ENCODE measurements around the gene CNN2. TPM values are rescaled to one million over a fixed set of nuclear protein-coding genes. Genes with fewer than 3 reads are reported as not detected.

The CNN2 gene
- total and polyA plus RNA-seq, 3 experiments from 2014 or later = 78.1 to 792 (median 78.9) TPM

DNA sequence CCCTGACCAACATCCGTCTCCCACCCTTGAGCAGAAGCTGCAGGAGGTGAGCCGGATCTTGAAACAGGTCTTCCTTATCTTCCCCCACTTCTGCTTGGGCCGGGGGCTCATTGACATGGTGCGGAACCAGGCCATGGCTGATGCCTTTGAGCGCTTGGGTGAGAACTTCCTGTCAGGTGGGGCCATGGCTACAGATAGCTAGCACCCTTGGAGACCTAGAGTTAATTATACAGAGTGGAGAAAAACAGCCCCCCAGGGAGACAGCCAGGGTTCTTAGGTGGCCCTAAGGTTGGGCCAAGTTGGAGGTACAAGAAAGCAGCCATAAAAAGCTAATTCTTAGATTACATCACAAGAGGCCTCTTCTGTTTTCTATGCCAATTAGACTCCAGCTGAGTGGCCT is 31.7 kb downstream of the CNN2 start:
- peaks cover 0 to 4% (median 0%) of the 10 kb centered on the region in 5 donors for H3K9me3 Mint-ChIP-seq

DNA sequence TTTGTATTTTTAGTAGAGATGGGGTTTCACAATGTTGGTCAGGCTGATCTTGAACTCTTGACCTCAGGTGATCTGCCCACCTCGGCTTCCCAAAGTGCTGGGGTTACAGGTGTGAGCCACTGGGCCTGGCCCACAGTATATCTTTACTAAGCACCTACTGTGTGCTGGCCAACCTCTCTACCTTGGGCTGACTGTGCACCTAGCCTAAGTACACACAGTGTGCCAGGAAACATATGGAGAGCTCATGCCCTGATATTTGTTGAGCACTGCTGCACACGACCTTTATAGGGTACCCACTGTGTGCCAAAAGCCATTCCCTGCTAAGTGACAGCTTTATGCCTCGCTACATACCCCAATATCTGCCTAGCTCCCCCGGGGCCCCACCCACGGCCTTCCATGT is 34.3 kb downstream of the CNN2 start:
- no peaks in the 10 kb centered on the region for H3K27me3 ChIP-seq (ENCODE audit: insufficient read depth, low read length, poor library complexity, severe bottlenecking)
- peaks cover 0 to 38% (median 4%) of the 10 kb centered on the region in 3 donors for H3K36me3 Mint-ChIP-seq
- peaks cover 28 to 49% (median 40%) of the 10 kb centered on the region in 3 donors for H3K4me1 Mint-ChIP-seq
- H3K36me3 ChIP-seq (ENCODE audit: insufficient read depth, low read length) = peaks cover 11% of the 10 kb centered on the region
- no peak overlapping the region for H3K4me3 Mint-ChIP-seq
- H3K9me3 ChIP-seq (ENCODE audit: low read length) = no peaks in the 10 kb centered on the region
- ChIA-PET CTCF (interaction anchor here (1.3 to 5.2 kb wide), 2 partner anchors 27 to 183 kb away, joined by 5 to 57 read pairs; no protein-coding TSS in a partner anchor), POLR2A (interaction anchor here (0.7 kb wide), 2 partner anchors 26 to 1191 kb away, joined by 3 to 9 read pairs; no protein-coding TSS in a partner anchor)
- H3K27me3 Mint-ChIP-seq = no peaks in the 10 kb centered on the region
- H3K4me1 ChIP-seq (ENCODE audit: insufficient read depth, low read length) = peaks cover 37% of the 10 kb centered on the region
- no peak overlapping the region for H3K4me3 ChIP-seq (ENCODE audit: low read length)
- H3K9me3 Mint-ChIP-seq = peaks cover 0 to 4% (median 0%) of the 10 kb centered on the region in 5 donors
- no peak overlapping the region for H3K27ac Mint-ChIP-seq
- H3K27ac ChIP-seq (ENCODE audit: low read depth, low read length) = no peak overlapping the region
- no peak for DNase-seq

More for the DNA sequence above, 31.7 kb downstream of the CNN2 start:
- peaks cover 0 to 59% (median 4%) of the 10 kb centered on the region in 3 donors for H3K36me3 Mint-ChIP-seq
- peak overlapping the region in 4 of 7 donors; percentile 19 to 79 (median 42) for H3K4me3 Mint-ChIP-seq
- no peak overlapping the region for H3K27ac ChIP-seq (ENCODE audit: low read depth, low read length)
- H3K4me1 Mint-ChIP-seq = peaks cover 22 to 25% (median 24%) of the 10 kb centered on the region in 3 donors
- POLR2A ChIA-PET = interaction anchor here (1.6 to 3.2 kb wide), 4 partner anchors 9 to 30 kb away, joined by 8 to 26 read pairs (median 14); partner anchors contain the start of gene ARHGAP45
- H3K4me3 ChIP-seq (ENCODE audit: low read length) = no peak overlapping the region
- H3K9me3 ChIP-seq (ENCODE audit: low read length) = no peaks in the 10 kb centered on the region
- peak in 2 of 5 donors; percentile 15 to 46 for DNase-seq
- no peaks in the 10 kb centered on the region for H3K27me3 ChIP-seq (ENCODE audit: insufficient read depth, low read length, poor library complexity, severe bottlenecking)
- CTCF ChIA-PET = interaction anchor here (1.0 to 5.2 kb wide), 13 partner anchors 9 to 131 kb away, joined by 3 to 57 read pairs (median 5); partner anchors contain the start of genes ARHGAP45, POLR2E and RNU6-2
- H3K4me1 ChIP-seq (ENCODE audit: insufficient read depth, low read length) = peaks cover 20% of the 10 kb centered on the region
- peaks cover 11% of the 10 kb centered on the region for H3K36me3 ChIP-seq (ENCODE audit: insufficient read depth, low read length)
- peak overlapping the region; percentile 37 to 92 (median 83) for H3K27ac Mint-ChIP-seq
- no peaks in the 10 kb centered on the region for H3K27me3 Mint-ChIP-seq

DNA sequence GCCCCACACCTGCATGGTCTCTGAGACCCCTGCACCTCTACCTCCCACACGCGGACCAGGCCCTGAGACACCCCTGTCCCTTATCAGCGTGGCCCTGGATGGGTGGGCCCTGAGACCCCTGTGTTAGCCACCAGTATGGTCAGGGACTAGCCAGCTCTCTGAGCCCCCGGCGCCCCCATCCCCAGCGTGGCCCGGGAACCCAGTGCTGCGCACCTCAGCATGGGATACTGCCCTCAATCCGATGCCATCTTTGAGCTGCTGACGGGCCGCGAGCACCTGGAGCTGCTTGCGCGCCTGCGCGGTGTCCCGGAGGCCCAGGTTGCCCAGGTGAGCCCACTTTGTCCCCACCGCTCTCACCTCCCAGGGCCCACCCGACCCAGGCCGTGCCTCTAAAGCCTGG is 35.6 kb downstream of the CNN2 start:
- Histone ChIP-seq H3K27ac (ENCODE audit: low read depth, low read length) (no peak overlapping the region), H3K27me3 (ENCODE audit: insufficient read depth, low read length, poor library complexity, severe bottlenecking) (no peaks in the 10 kb centered on the region), H3K4me3 (ENCODE audit: low read length) (no peak overlapping the region), H3K4me1 (ENCODE audit: insufficient read depth, low read length) (peaks cover 48% of the 10 kb centered on the region), H3K9me3 (ENCODE audit: low read length) (no peaks in the 10 kb centered on the region), H3K36me3 (ENCODE audit: insufficient read depth, low read length) (peaks cover 2% of the 10 kb centered on the region)
- Mint-ChIP-seq H3K27ac (no peak overlapping the region), H3K9me3 (peaks cover 0 to 3% (median 0%) of the 10 kb centered on the region in 5 donors), H3K27me3 (no peaks in the 10 kb centered on the region), H3K4me3 (no peak overlapping the region), H3K36me3 (peaks cover 0 to 26% (median 0%) of the 10 kb centered on the region in 3 donors), H3K4me1 (peaks cover 27 to 53% (median 37%) of the 10 kb centered on the region in 3 donors)
- ChIA-PET CTCF (no interaction called here), POLR2A (interaction anchor here (0.8 kb wide), 1 partner anchor 19 kb away, joined by 3 read pairs; no protein-coding TSS in a partner anchor)
- peak in 1 of 5 donors; percentile 45 for DNase-seq

DNA sequence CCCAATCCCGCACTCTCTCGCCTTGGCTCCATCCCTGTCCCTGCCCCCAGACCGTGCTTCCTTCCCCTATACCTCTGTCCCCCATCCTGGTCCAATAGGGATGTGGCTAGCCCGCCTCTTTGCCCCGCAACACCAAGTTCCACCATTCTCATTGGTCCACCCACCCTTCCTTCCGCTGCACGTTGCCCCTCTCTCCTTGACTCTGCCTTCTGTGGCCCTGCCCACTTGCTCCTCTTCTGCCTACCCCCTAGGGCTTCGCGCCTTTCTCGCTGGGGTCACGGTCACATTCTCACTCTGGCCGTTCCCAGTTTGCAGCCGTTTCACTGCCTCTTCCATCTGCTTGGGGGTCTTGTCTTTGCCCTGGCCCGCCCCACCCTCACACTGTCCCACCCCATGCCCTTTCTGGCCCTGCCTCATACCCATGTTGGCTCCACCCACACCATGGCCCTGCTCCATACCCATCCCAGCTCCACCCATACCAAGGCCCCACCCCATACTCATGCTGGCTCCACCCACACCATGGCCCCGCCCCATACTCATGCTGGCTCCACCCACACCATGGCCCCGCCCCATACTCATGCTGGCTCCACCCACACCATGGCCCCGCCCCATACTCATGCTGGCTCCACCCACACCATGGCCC is 36.1 kb downstream of the CNN2 start:
- Mint-ChIP-seq H3K4me1 (peaks cover 21 to 48% (median 32%) of the 10 kb centered on the region in 3 donors), H3K36me3 (peaks cover 0 to 21% (median 0%) of the 10 kb centered on the region in 3 donors), H3K27me3 (no peaks in the 10 kb centered on the region), H3K9me3 (peaks cover 0 to under 1% (median 0%) of the 10 kb centered on the region in 5 donors), H3K4me3 (no peak overlapping the region), H3K27ac (no peak overlapping the region)
- Histone ChIP-seq H3K27ac (ENCODE audit: low read depth, low read length) (no peak overlapping the region), H3K9me3 (ENCODE audit: low read length) (no peaks in the 10 kb centered on the region), H3K27me3 (ENCODE audit: insufficient read depth, low read length, poor library complexity, severe bottlenecking) (no peaks in the 10 kb centered on the region), H3K36me3 (ENCODE audit: insufficient read depth, low read length) (no peaks in the 10 kb centered on the region), H3K4me1 (ENCODE audit: insufficient read depth, low read length) (peaks cover 42% of the 10 kb centered on the region), H3K4me3 (ENCODE audit: low read length) (no peak overlapping the region)
- CTCF ChIA-PET = no interaction called here
- POLR2A ChIA-PET = no interaction called here
- peak in 1 of 5 donors; percentile 45 for DNase-seq

DNA sequence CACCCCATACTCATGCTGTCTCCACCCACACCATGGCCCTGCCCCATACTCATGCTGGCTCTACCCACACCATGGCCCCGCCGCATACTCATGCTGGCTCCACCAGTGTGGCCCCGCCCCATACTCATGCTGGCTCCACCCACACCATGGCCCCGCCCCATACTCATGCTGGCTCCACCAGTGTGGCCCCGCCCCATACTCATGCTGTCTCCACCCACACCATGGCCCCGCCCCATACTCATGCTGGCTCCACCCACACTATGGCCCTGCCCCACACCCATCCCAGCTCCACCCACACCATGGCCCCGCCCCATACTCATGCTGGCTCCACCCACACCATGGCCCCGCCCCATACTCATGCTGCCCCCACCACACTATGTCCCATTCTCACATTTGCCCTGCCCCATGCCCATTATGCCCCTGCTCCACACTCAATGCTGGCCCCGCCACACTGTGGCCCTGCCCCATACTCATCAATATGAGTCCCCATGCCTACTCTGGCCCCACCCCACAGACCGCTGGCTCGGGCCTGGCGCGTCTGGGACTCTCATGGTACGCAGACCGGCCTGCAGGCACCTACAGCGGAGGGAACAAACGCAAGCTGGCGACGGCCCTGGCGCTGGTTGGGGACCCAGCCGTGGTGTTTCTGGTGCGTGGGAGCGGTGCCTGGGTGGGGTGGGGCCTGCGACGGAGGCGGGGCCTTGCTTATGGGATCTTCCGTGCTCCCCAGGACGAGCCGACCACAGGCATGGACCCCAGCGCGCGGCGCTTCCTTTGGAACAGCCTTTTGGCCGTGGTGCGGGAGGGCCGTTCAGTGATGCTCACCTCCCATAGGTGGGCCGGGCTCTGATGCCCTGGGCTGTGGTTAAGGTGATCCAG is 36.9 kb downstream of the CNN2 start:
- POLR2A ChIA-PET = interaction anchor here (17.4 kb wide), 1 partner anchor 19 kb away, joined by 737 read pairs; no protein-coding TSS in a partner anchor
- Mint-ChIP-seq H3K4me3 (peak overlapping the region in 2 of 7 donors; percentile 54 to 58), H3K27me3 (no peaks in the 10 kb centered on the region), H3K4me1 (peaks cover 14 to 41% (median 24%) of the 10 kb centered on the region in 3 donors), H3K27ac (peak overlapping the region in 4 of 8 donors; percentile 23 to 64 (median 30)), H3K9me3 (no peaks in the 10 kb centered on the region), H3K36me3 (peaks cover 0 to 23% (median 0%) of the 10 kb centered on the region in 3 donors)
- DNase-seq = peak; percentile 58 to 80 (median 65)
- Histone ChIP-seq H3K27ac (ENCODE audit: low read depth, low read length) (no peak overlapping the region), H3K4me1 (ENCODE audit: insufficient read depth, low read length) (peaks cover 35% of the 10 kb centered on the region), H3K36me3 (ENCODE audit: insufficient read depth, low read length) (no peaks in the 10 kb centered on the region), H3K27me3 (ENCODE audit: insufficient read depth, low read length, poor library complexity, severe bottlenecking) (no peaks in the 10 kb centered on the region), H3K4me3 (ENCODE audit: low read length) (no peak overlapping the region), H3K9me3 (ENCODE audit: low read length) (no peaks in the 10 kb centered on the region)
- CTCF ChIA-PET = interaction anchor here (5.6 kb wide), 1 partner anchor 19 kb away, joined by 264 read pairs; no protein-coding TSS in a partner anchor

DNA sequence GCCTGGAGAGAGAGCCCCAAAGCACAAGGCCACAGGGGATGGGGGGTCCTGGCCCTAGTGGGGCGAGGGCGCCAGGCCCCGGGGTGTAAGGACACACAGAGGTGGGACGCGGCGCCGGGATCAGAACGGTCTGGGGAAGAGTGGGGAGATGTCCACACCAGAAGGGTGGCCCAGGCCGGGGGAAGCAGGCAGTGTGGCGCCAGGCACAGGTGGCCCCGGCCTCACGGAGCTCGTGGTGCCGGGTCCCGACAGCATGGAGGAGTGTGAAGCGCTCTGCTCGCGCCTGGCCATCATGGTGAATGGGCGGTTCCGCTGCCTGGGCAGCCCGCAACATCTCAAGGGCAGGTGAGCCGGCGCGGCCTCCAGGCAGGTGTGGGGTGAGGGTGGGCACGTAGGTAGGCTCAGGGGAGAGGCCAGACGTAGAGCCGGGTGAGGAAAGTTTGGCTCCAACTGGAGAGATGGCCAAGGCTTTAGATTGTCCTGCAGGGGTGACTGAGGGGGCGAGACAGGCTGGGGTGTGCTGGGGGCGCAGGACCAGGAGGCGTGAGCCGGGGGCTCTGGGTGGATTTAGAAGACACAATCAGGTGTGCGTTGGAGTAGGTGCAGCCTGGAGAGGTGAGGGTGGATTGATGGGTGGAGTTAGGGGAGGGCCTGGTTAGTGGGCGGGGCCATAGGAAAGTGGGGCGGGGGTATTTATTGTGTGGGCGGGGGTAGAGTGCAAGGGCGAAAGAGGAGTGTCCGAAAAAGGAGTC is 37.7 kb downstream of the CNN2 start:
- Mint-ChIP-seq H3K36me3 (peaks cover 5 to 26% (median 6%) of the 10 kb centered on the region in 3 donors), H3K9me3 (no peaks in the 10 kb centered on the region), H3K4me1 (peaks cover 16 to 43% (median 26%) of the 10 kb centered on the region in 3 donors), H3K4me3 (peak overlapping the region in 1 of 7 donors; percentile 37), H3K27me3 (no peaks in the 10 kb centered on the region), H3K27ac (peak overlapping the region in 2 of 8 donors; percentile 15 to 87)
- no peaks in the 10 kb centered on the region for H3K27me3 ChIP-seq (ENCODE audit: insufficient read depth, low read length, poor library complexity, severe bottlenecking)
- no peak overlapping the region for H3K27ac ChIP-seq (ENCODE audit: low read depth, low read length)
- H3K4me1 ChIP-seq (ENCODE audit: insufficient read depth, low read length) = peaks cover 28% of the 10 kb centered on the region
- peak in 1 of 5 donors; percentile 51 for DNase-seq
- CTCF ChIA-PET = interaction anchor here (0.7 to 5.6 kb wide), 26 partner anchors 9 to 206 kb away, joined by 3 to 264 read pairs (median 5); partner anchors contain the start of genes ABCA7, ATP5F1D, CNN2 and RNU6-2
- no peaks in the 10 kb centered on the region for H3K36me3 ChIP-seq (ENCODE audit: insufficient read depth, low read length)
- POLR2A ChIA-PET = interaction anchor here (0.5 to 17.4 kb wide), 9 partner anchors 11 to 129 kb away, joined by 3 to 737 read pairs (median 6); partner anchors contain the start of gene ABCA7
- H3K9me3 ChIP-seq (ENCODE audit: low read length) = no peaks in the 10 kb centered on the region
- no peak overlapping the region for H3K4me3 ChIP-seq (ENCODE audit: low read length)

Data from CD8-positive, alpha-beta memory T cell (primary cell).